ENCODE data around the gene SMIM17. TPM values are rescaled to one million over a fixed set of nuclear protein-coding genes. Genes with fewer than 3 reads are reported as not detected.

The SMIM17 gene
- total RNA-seq, 4 donors from 2014 or later = 0.39 TPM; not detected in 3

DNA sequence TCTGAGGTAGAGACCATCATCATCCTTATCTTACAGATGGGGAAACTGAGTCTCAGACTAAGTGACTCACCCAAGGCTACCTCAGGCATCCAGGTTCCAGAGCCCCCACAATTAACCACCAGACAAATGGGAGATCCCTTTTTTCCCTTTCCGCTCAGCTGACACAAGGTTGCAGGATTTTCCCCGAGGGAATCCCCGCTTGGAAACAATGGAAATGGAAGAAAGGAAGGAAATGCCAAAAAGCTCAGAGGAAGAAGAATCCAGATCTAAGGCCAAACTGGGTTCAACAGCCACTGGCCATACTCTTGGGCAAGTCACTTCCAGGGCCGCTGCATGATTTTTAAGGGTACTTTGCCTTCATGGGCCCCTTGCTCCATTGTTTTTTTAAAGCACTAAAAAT lies 46.3 kb upstream of the SMIM17 start:
- TF ChIP-seq POLR2A (IDR thresholded peaks at IDR 0.05) = no peak
- TF ChIP-seq, protein P1, sequence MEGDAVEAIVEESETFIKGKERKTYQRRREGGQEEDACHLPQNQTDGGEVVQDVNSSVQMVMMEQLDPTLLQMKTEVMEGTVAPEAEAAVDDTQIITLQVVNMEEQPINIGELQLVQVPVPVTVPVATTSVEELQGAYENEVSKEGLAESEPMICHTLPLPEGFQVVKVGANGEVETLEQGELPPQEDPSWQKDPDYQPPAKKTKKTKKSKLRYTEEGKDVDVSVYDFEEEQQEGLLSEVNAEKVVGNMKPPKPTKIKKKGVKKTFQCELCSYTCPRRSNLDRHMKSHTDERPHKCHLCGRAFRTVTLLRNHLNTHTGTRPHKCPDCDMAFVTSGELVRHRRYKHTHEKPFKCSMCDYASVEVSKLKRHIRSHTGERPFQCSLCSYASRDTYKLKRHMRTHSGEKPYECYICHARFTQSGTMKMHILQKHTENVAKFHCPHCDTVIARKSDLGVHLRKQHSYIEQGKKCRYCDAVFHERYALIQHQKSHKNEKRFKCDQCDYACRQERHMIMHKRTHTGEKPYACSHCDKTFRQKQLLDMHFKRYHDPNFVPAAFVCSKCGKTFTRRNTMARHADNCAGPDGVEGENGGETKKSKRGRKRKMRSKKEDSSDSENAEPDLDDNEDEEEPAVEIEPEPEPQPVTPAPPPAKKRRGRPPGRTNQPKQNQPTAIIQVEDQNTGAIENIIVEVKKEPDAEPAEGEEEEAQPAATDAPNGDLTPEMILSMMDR (IDR thresholded peaks at IDR 0.05 in 4 of 5, conservative IDR thresholded peaks at IDR 0.05 in 1 of 5) = no peak
- no peaks in the 10 kb centered on the region for H3K27me3 ChIP-seq
- intact Hi-C loops (cut with DNase I; ENCODE audit: low total_unique reads) = loop anchor here (10.0 kb wide), 4 partner anchors 92 to 452 kb away; partner anchors contain the start of genes ZNF444, ZNF471, ZNF582 and ZSCAN5A

DNA sequence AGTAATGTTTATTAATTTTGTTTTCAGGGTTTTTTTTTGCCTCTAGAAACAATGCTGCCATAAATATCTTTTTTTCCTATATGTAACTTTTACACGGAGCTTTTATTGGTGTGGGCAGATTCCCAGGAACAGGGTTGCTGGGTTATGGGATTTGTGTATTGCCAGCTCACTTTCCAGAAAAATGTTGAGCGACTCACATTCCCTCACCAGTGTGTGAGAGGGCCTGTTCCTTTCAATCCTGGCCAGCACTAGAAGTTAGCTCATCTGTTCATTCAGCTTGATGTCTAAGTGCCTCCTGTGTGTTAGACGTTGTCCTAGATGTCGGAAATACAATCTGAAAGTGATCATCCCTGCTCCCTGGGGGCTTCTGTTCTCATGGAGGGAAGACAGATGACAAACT lies 45.3 kb upstream of the SMIM17 start:
- DNase-seq (no peak), ATAC-seq (no peak)
- H3K27ac ChIP-seq = no peak overlapping the region
- no peaks in the 10 kb centered on the region for H3K27me3 ChIP-seq
- TF ChIP-seq POLR2A (IDR thresholded peaks at IDR 0.05) = no peak
- TF ChIP-seq, protein P1 (IDR thresholded peaks at IDR 0.05 in 4 of 5, conservative IDR thresholded peaks at IDR 0.05 in 1 of 5) = no peak
- peaks cover 0 to 22% of the 10 kb centered on the region in 2 donors for H3K36me3 ChIP-seq
- in situ Hi-C loops (cut with MboI; ENCODE audit: low sequenced_read_pairs in 4 of 4) (no loop called here), intact Hi-C loops (cut with DNase I; ENCODE audit: low total_unique reads) (loop anchor here (10.0 kb wide), 4 partner anchors 93 to 453 kb away; partner anchors contain the start of genes ZNF444, ZNF471, ZNF582 and ZSCAN5A)
- peaks cover 12 to 18% of the 10 kb centered on the region in 2 donors for H3K4me1 ChIP-seq
- H3K9me3 ChIP-seq = peaks cover 0 to under 1% (median 0%) of the 10 kb centered on the region in 3 donors
- no peak overlapping the region for H3K4me3 ChIP-seq

More for the DNA sequence above, 46.3 kb upstream of the SMIM17 start:
- Histone ChIP-seq H3K9me3 (no peaks in the 10 kb centered on the region), H3K36me3 (peaks cover 0 to 12% of the 10 kb centered on the region in 2 donors), H3K27ac (peak overlapping the region in 1 of 4 donors; percentile 77), H3K4me1 (peaks cover 12 to 18% of the 10 kb centered on the region in 2 donors), H3K4me3 (peak overlapping the region in 1 of 4 donors; percentile 93)
- in situ Hi-C loops (cut with MboI; ENCODE audit: low sequenced_read_pairs in 4 of 4) = no loop called here
- no peak for ATAC-seq
- no peak for DNase-seq

DNA sequence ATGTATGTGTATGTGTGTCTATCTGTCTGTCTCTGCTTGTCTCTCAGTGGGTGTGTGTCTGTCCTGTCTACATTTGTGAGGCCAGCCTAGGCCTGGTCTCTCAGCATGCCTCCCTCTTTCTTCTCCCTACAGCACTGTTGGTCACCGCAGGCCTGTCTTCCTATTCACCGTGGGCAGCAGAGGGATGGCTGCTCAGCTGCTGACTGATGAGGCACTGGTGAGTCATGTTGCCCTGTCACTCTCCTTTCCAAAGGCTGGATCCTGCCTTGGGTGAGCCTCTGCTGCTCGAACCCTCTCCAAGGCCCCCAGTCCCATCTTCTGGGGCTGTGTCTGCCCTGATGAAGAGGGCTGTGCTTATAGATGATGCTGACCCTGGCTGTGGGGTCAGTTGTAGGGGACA lies 41.6 kb upstream of the SMIM17 start:
- DNase-seq (no peak), ATAC-seq (no peak)
- Histone ChIP-seq H3K27ac (no peak overlapping the region), H3K27me3 (no peaks in the 10 kb centered on the region), H3K36me3 (peaks cover 0 to 44% of the 10 kb centered on the region in 2 donors), H3K4me3 (no peak overlapping the region), H3K4me1 (peaks cover 1 to 11% of the 10 kb centered on the region in 2 donors), H3K9me3 (peaks cover 0 to 22% (median 0%) of the 10 kb centered on the region in 3 donors)
- in situ Hi-C loops (cut with MboI; ENCODE audit: low sequenced_read_pairs in 4 of 4) (no loop called here), intact Hi-C loops (cut with DNase I; ENCODE audit: low total_unique reads) (no loop called here)
- TF ChIP-seq, protein P1 (IDR thresholded peaks at IDR 0.05 in 4 of 5, conservative IDR thresholded peaks at IDR 0.05 in 1 of 5) = no peak
- TF ChIP-seq POLR2A (IDR thresholded peaks at IDR 0.05) = no peak

DNA sequence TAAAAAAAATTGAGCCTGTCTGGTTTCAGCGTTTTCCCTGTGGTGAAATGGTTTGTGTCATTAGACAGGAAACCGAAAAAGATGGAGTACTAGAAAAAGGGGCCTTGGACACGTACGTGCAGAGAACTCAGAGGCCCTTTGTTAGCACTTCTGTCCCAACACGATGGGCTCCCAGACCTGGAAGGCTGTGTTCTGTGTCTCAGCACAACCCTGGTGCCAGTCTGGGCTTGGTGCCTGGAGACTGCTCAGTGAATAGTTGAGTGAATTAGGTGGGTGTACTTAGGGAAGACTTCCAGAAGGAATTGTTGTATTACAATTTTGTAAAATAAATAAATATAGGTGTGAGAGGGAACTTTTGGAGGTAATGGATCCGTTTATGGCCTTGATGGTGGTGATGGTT lies 39.1 kb upstream of the SMIM17 start:
- Histone ChIP-seq H3K4me3 (no peak overlapping the region), H3K27me3 (no peaks in the 10 kb centered on the region), H3K36me3 (peaks cover 0 to 44% of the 10 kb centered on the region in 2 donors), H3K4me1 (no peaks in the 10 kb centered on the region), H3K27ac (no peak overlapping the region), H3K9me3 (peaks cover 0 to 26% (median 0%) of the 10 kb centered on the region in 3 donors)
- TF ChIP-seq, protein P1 (IDR thresholded peaks at IDR 0.05 in 4 of 5, conservative IDR thresholded peaks at IDR 0.05 in 1 of 5) = no peak
- TF ChIP-seq POLR2A (IDR thresholded peaks at IDR 0.05) = no peak
- intact Hi-C loops (cut with DNase I; ENCODE audit: low total_unique reads) = no loop called here
- ATAC-seq (no peak), DNase-seq (no peak)
- in situ Hi-C loops (cut with MboI; ENCODE audit: low sequenced_read_pairs in 4 of 4) = no loop called here

Data from gastrocnemius medialis (tissue), 4 donors.